GM19025 (cell line): ENCODE results near the gene PRKCE.

ENCODE experiments used
- ATAC-seq: cut with Tn5 transposase; IDR thresholded peaks from one replicate; pipeline ENCODE4 v1.9.1; 2021; ENCODE audit warnings: mild to moderate bottlenecking, low read depth, moderate library complexity; ENCODE audit not compliant: unreplicated experiment

Gene PRKCE

GRCh38 chr2:45975752-45976517, 324.5 kb downstream of the PRKCE start:
- ATAC-seq = no peak

- ATAC-seq = no peak
Measured at GRCh38 chr2:45978302-45978859, 326.9 kb downstream of the PRKCE start.

- no peak for ATAC-seq
Measured at GRCh38 chr2:45979065-45979464, 327.6 kb downstream of the PRKCE start.

- no peak for ATAC-seq
Measured at GRCh38 chr2:45980161-45980865, 328.8 kb downstream of the PRKCE start.

GRCh38 chr2:45981384-45981930, 330.0 kb downstream of the PRKCE start:
- ATAC-seq = no peak

- ATAC-seq = no peak
Measured at GRCh38 chr2:45982096-45982495, 330.6 kb downstream of the PRKCE start.

- ATAC-seq = no peak
Measured at GRCh38 chr2:45983213-45983612, 331.7 kb downstream of the PRKCE start.

- ATAC-seq = no peak
Measured at GRCh38 chr2:45984366-45984765, 332.9 kb downstream of the PRKCE start.

GRCh38 chr2:45984896-45985473, 333.5 kb downstream of the PRKCE start:
- ATAC-seq = no peak

- no peak for ATAC-seq
Measured at GRCh38 chr2:45986509-45986908, 335.0 kb downstream of the PRKCE start.

GRCh38 chr2:45987856-45988255, 336.4 kb downstream of the PRKCE start:
- no peak for ATAC-seq

GRCh38 chr2:45988879-45989278, 337.4 kb downstream of the PRKCE start:
- no peak for ATAC-seq

- ATAC-seq = no peak
Measured at GRCh38 chr2:45990131-45990530, 338.7 kb downstream of the PRKCE start.

GRCh38 chr2:45992021-45992740, 340.7 kb downstream of the PRKCE start:
- ATAC-seq = no peak

- ATAC-seq = no peak
Measured at GRCh38 chr2:45992741-45993475, 341.4 kb downstream of the PRKCE start.

- ATAC-seq = no peak
Measured at GRCh38 chr2:45993476-45993991, 342.1 kb downstream of the PRKCE start.

- no peak for ATAC-seq
Measured at GRCh38 chr2:45994060-45994459, 342.6 kb downstream of the PRKCE start.

GRCh38 chr2:46000660-46001059, 349.2 kb downstream of the PRKCE start:
- no peak for ATAC-seq

- ATAC-seq = no peak
Measured at GRCh38 chr2:46001290-46001689, 349.8 kb downstream of the PRKCE start.
